G401.6 (cell line): ENCODE measurements around the gene LHX8.
"Not testable (repeated sequence)": the region's sequence is repeated elsewhere in the genome, so short reads cannot be mapped to it uniquely, and the experiment has no call there.

Experiments
- FAIRE-seq: peaks from 2 replicates; lab custom pipeline; 2012; peaks lifted over from hg19 to GRCh38; lab: Jason Lieb, UNC

The LHX8 gene

GRCh38 chr1:75132812-75133619, 1.2 kb upstream of the LHX8 start:
- FAIRE-seq = no peak

GRCh38 chr1:75134647-75135572, 722 bp downstream of the LHX8 start:
- FAIRE-seq = no peak

DNA sequence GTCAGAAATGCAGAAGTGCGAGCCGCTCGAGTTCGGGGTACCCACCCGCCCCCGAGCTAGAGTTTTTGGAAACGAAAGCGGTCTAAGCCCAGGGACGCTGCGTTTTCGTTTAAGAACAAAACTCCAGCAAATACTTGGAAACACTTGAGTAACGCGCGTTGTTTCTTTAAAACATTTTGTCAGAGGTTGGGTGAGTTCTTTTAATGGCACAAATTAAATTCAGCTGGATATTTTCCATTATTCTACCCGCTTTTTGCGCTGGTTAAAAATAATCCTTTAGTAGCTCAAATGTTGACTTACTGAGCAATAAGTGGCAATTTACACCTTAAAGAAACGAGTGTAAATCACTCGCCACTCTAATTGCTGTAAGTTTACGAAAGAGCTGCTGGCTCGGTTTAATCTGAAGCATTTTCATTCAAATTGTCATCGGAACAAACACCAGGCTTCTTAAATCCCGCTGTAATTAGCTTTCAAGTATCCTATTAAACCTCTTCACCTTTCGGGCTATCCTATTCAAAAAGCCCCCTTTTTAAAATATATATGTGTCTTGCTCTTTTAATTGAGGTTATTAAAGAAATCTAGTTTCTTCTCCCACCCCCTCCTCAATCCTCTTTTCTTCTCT, 1.5 kb downstream of the LHX8 start:
- no peak for FAIRE-seq

DNA sequence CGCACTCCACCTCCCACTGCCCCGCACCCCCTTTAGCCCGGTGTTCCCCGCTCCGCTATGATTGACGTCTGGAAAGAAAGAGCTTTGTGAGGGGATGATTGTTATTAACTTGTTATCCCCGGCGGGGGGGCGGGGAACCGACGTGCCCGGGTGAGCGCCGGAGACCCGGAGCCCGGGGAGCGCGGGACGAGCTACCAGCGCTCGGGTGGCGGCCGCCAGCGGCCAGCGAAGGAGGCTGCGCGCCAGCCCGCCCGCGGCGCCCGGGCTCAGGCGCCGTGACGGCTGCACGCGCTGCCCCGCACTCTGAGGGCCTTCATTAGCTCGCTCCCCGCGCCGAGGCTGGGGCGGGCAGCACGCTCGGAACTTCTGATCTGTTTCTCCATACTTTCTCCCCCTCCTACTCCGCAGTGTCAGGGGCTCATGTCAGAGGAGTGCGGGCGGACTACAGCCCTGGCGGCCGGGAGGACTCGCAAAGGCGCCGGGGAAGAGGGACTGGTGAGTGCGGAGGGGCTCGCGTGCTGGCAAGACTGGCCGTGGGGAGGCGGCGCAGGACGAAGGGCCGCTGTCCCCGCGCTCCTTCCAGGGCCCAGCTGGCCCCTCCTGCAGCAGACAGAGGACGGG, 2.1 kb downstream of the LHX8 start:
- no peak for FAIRE-seq

DNA sequence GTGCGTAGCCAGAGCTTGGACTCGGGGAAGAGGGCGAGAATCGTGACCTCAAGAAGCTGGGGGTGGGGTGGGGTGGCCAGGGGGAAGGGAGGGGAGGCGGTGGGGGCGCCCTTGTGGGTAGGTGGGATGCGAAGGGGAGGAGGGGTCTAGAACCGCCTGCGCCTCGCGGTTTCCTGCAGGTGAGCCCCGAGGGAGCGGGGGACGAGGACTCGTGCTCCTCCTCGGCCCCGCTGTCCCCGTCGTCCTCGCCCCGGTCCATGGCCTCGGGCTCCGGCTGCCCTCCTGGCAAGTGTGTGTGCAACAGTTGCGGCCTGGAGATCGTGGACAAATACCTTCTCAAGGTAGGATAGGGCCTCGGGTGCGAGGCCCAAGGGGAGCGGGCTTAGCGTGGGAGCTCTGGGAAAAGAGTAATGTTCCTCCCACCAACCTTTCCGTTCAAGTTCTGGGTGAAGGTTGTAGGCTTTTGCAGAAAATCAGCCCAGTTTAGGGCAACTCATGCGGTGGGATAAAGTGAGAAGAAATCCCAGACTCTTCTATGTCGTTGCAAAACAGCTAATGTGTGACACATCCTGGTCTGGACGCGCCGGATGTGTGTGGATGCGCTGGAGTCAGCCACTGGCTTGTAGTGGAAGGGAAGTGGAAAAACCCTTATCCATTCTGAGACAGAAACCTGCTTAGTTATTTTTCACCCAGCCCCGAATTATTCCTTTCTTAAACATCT, 2.9 kb downstream of the LHX8 start:
- no peak for FAIRE-seq

DNA sequence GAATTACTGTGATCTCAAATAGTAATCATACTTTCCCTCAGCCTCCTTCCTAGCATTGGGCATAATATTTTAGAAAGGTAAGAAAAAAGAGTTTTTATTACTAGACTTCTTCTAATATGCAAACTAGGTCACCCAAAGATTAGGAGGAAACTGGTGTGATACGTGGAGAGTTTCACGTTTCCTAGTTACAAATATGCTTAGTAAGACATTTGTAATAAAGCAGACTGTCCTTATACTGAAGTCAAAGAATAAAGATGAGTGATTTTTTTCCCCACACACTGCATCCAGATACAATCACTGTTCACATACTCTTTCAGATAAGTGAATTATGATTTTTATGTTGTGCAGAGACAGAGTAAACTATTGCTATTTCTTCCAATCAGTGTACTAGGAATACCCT, 17.9 kb downstream of the LHX8 start:
- FAIRE-seq = no peak

DNA sequence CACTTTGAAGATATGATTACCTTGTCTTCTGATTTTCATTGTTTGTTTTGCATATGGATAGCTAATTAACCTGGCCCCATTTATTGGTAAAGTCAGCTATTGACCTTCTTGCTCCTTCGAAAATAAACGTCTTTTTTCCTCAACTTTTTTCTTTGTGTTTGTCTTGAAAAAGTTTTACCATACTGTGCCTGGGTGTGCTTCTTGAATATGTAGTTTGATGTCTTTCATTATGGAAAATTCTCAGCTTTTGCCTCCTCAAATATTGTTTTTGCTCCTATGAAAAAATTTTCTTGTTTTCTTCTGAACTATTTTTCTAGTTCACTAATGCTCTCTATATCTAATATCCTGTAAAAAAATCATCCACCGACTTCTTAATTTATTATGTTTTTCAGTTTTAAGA, 25.0 kb downstream of the LHX8 start:
- no peak for FAIRE-seq

DNA sequence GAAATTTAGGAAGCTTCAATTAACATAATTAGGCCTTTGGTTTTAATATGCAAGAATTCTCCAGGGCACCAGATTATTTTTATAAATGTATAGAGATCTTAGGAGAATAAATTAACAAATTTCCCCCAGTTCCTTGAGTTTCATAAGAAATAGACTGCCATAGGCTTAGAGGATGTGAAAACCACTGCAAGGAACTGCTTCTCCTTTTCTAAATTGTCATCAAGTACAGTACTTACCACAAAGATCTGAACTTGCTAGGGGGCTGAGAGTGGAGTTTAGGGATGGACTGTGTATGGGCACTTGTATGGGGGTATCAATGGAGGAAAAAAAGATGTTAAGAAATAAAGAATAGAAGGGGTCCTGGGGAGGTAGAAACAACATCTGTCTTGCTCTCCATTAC, 31.1 kb downstream of the LHX8 start:
- no peak for FAIRE-seq

DNA sequence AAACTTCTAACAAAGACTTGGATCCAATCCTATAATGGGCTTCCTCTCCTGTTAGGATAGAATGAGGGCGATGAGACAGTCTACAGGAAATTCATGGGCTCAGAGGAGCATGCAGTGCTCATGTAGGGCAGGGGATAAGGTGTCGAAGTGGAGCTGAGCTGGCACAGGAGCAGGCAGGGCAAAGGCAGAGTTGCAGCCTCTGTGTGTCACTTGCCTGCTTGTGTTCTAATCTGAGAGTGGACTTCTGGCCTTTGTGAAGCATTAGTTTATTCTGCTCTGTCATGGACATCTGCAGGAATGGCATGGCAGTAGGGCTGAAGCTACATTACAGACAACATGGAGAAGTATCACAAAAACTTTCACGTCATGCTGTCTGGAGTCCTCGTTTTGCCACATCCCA, 32.6 kb downstream of the LHX8 start:
- no peak for FAIRE-seq

GRCh38 chr1:75170011-75170410, 35.8 kb downstream of the LHX8 start:
- no peak for FAIRE-seq

DNA sequence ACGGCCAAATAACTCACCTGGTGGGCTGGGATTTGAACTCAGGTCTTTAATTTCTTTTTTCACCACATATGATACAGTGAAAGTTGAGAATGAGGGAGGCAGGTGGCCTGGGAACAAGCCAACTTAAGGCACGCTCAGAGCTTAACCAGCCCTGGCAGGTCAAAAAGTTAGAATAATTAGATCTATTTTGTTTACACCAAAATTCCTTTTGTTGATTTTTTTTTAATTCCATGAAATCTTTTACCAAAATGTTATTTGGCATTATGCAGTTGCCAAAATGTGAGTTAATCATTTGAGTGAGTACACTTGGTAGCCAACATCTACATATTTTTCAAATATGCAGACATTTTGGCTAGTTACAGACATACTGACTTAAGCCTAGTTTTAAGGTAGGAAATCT, 36.8 kb downstream of the LHX8 start:
- no peak for FAIRE-seq

DNA sequence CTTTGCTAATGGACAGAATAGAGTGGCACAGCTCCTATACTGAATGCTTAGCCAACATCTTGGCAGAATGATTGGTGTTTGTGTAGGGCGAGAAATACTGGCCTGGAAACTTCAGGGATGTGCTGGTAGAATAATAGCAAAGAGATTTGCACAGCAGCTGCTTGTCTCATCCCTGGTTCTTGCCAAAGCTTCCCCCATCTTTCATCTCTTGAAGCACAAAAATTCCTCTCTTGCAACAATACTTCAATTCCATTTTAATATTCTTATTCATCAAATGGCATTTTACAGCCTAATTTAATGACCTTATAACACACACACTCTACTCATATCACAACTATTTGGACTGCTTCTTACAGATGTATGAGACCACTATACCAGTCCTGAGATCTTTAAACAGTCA, 37.7 kb downstream of the LHX8 start:
- no peak for FAIRE-seq

DNA sequence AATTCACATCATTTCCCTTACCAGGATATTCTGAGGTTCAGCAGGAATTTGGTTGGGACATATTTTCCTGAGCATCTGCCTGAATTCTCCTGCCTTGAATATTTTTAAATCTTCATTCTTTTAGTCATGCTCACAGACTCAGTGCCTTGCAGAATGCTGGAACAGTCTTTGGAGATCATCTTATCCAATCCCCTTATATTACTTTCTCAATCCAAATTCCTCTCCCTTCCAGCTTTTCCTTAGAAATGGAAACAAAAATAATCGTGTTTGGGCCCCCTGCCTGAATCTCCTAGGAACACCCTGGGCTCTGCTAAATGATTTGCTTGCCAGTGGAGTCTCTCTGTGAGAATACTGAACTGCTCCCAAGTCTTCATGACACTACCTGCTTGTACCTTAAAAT, 38.4 kb downstream of the LHX8 start:
- FAIRE-seq = no peak

DNA sequence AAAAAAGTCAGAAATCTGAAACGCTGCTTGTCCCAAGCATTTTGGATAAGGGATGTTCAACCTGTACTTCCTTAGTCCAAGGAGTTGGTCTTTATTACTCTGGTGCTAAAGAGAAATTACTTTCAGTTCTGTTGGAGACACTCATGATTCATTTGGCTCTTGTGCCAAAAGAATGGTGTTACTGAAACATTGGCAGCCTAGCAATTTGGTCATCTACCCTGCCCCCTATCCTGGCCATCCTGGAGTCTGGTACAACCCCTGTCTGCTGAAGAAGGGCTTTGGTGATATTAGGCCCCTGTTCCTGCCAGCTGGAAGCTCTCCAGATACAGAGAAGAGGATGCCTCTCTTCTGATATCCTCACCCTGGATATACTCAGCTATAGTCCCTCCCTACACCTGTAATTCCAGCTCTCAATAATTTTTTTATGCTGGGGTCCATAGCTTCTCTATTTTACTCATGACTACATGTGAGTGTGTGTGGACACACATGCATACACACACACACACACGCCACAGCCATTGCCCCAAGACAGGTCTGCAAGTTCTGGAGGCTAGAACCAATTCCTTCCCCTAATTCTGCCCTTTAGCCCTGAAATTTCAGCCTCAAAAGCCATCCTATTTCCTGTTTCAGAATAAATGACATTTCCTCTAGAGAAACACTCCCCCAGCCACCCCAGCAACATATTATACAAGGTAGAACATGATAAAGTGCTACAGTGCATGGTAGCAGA, 40.0 kb downstream of the LHX8 start:
- no peak for FAIRE-seq

GRCh38 chr1:75181214-75181955, 47.2 kb downstream of the LHX8 start:
- FAIRE-seq = not testable (repeated sequence)

GRCh38 chr1:75188892-75189291, 54.7 kb downstream of the LHX8 start:
- FAIRE-seq = no peak

GRCh38 chr1:75198163-75198562, 64.0 kb downstream of the LHX8 start:
- no peak for FAIRE-seq

DNA sequence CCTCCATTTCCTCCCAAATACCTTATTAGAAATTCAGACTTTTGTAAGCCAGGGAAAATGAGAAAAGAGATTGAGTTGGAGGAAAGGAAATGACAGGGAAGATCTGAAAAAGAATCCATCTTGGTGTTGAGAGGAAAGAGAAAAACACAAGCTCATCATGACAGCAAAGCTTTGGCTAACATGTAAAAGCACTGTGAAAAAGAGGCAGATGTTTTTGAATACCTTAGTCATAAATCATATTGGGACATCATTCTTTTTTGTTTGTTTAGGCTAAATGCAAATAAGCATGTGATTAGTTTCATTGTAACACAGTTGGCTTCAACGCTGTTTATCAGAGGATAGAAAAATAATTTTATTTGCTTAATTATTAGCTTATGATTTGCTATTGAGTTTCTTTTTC, 64.6 kb downstream of the LHX8 start:
- FAIRE-seq = no peak

DNA sequence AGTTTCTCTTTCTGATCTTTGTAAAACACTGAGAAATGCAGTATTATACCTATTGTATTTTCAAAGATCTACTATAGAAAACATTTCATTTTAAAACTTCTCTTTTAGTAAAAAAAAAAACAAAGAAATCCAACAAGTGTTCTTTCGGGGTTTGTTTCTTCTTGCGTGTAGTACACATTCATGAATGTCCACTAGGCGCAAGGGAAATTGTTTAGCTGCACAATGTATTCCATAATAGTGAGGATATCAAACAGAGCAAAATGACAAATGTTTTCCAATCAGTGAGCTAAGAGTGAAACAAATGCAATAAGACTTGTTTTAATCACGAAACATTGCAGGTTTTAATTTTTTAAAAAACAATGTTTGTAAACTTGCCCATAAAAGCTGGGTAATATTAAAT, 68.6 kb downstream of the LHX8 start:
- FAIRE-seq = no peak
